ENCODE data around the gene OR8B12.

DNA sequence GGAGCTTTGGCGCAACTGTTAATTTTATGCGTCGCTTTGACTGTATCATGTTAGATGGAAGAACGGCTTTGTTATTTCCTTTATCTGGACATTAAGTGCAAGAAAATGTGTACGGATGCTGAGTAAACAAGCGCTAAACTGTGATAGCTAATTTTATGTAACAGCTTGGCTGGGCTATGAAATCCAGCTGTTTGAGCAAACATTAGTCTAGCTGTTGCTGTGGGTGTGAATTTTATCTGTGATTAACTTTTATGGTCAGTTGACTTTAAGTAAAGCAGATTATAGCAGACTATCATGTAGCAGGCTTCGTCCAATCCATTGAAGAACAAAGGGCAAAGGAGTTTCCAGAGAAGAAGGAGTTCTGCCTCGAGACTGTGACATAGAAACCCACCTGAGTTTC is 40.3 kb upstream of the OR8B12 start:
- TF ChIP-seq CTCF (IDR thresholded peaks at IDR 0.05) (no peak), POLR2A (IDR thresholded peaks at IDR 0.05) (no peak)
